GM12878 (cell line): ENCODE measurements around the gene DLG4.

Experiments used
- CTCF ChIP-seq, 3 experiments: IDR thresholded peaks in 2 of 3; conservative IDR thresholded peaks in 1 of 3; 2 replicates each; pipeline ENCODE4 v1.5.1; 2011; ENCODE audit warnings: low read depth in 3 of 3, low read length in 3 of 3, mild to moderate bottlenecking in 3 of 3, control low read depth in 2 of 3, moderate library complexity in 2 of 3, inconsistent platforms in 1 of 3, mixed read lengths in 1 of 3; ENCODE audit not compliant: control insufficient read depth in 2 of 3, insufficient read depth in 1 of 3; ENCODE audit errors: extremely low read depth in 1 of 3
- EZH2 ChIP-seq: IDR thresholded peaks from 2 replicates; pipeline ENCODE4 v1.6.1; 2012; ENCODE audit warnings: low read depth, mild to moderate bottlenecking, control low read depth, inconsistent platforms, low read length, borderline replicate concordance; ENCODE audit not compliant: control insufficient read depth
- SUPT20H ChIP-seq: IDR thresholded peaks from 2 replicates; pipeline ENCODE4 v1.6.1; 2011; ENCODE audit warnings: low read depth, mild to moderate bottlenecking, low read length, moderate library complexity, borderline replicate concordance; ENCODE audit not compliant: control insufficient read depth
- TCF12 ChIP-seq: IDR thresholded peaks from 2 replicates; pipeline ENCODE4 v1.6.1; 2011; ENCODE audit warnings: low read depth, mild to moderate bottlenecking, low read length
- USF2 ChIP-seq: IDR thresholded peaks from 2 replicates; pipeline ENCODE4 v1.6.1; 2011; ENCODE audit warnings: low read depth, low read length, improper control_type of control experiment, borderline replicate concordance
- TF ChIP-seq, protein P1 (sequence below): fragments of 450-650 bp; formaldehyde crosslinking; IDR thresholded peaks from 2 replicates; pipeline ENCODE4 v1.4.0; 2020; ENCODE audit warnings: mild to moderate bottlenecking, moderate library complexity

DNA sequence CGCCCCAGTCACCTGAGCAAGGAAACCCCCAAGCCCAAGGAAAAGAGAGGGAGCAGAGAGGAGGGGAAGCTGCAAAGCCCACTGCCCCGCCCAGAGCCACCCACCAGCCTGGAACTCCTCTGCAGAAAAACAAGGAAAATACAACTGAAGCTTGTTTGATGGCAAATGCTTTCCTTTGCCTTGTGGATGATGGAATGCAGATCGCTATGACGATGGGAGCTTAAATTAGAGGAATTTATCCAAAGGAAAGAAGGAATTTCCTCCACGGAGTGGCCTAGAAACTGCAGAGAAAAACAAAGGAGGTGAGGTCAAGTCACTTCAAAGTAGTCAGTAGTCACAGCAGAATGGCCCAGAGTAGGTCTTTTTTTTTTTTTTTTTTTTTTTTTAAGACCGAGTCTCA lies 73.5 kb downstream of the DLG4 start:
- TF ChIP-seq EZH2 (no peak), CTCF (IDR thresholded peaks at IDR 0.05 in 2 of 3, conservative IDR thresholded peaks at IDR 0.05 in 1 of 3; ENCODE audit: control insufficient read depth in 2 of 3, extremely low read depth in 1 of 3, insufficient read depth in 1 of 3, low read depth in 3 of 3, low read length in 3 of 3) (no peak), SUPT20H (no peak), TCF12 (no peak), USF2 (no peak)
- TF ChIP-seq, protein P1, sequence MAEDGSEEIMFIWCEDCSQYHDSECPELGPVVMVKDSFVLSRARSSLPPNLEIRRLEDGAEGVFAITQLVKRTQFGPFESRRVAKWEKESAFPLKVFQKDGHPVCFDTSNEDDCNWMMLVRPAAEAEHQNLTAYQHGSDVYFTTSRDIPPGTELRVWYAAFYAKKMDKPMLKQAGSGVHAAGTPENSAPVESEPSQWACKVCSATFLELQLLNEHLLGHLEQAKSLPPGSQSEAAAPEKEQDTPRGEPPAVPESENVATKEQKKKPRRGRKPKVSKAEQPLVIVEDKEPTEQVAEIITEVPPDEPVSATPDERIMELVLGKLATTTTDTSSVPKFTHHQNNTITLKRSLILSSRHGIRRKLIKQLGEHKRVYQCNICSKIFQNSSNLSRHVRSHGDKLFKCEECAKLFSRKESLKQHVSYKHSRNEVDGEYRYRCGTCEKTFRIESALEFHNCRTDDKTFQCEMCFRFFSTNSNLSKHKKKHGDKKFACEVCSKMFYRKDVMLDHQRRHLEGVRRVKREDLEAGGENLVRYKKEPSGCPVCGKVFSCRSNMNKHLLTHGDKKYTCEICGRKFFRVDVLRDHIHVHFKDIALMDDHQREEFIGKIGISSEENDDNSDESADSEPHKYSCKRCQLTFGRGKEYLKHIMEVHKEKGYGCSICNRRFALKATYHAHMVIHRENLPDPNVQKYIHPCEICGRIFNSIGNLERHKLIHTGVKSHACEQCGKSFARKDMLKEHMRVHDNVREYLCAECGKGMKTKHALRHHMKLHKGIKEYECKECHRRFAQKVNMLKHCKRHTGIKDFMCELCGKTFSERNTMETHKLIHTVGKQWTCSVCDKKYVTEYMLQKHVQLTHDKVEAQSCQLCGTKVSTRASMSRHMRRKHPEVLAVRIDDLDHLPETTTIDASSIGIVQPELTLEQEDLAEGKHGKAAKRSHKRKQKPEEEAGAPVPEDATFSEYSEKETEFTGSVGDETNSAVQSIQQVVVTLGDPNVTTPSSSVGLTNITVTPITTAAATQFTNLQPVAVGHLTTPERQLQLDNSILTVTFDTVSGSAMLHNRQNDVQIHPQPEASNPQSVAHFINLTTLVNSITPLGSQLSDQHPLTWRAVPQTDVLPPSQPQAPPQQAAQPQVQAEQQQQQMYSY (CRISPR knock-in tag): no peak
